IPS-20b (cell line): ENCODE measurements around the gene MARK3.
"Not testable (repeated sequence)": the region's sequence is repeated elsewhere in the genome, so short reads cannot be mapped to it uniquely, and the experiment has no call there.

ENCODE experiments used
- H3K27ac ChIP-seq: one replicate; pipeline ENCODE4 v1.5.1; 2013; ENCODE audit warnings: low read length
- H3K27me3 ChIP-seq: 2 replicates; pipeline ENCODE4 v1.6.1; 2013; ENCODE audit warnings: mild to moderate bottlenecking, low read length, inconsistent platforms; ENCODE audit not compliant: insufficient read depth
- H3K36me3 ChIP-seq: 2 replicates; pipeline ENCODE4 v1.6.1; 2013; ENCODE audit warnings: low read depth, mild to moderate bottlenecking, inconsistent platforms, low read length, moderate library complexity; ENCODE audit not compliant: insufficient read depth
- H3K4me1 ChIP-seq: 2 replicates; pipeline ENCODE4 v1.6.1; 2013; ENCODE audit warnings: mild to moderate bottlenecking, control low read depth, inconsistent platforms, low read length, moderate library complexity; ENCODE audit not compliant: insufficient read depth
- H3K4me3 ChIP-seq: 2 replicates; pipeline ENCODE4 v1.5.1; 2013; ENCODE audit warnings: mild to moderate bottlenecking, low read length, inconsistent platforms
- H3K9ac ChIP-seq: 2 replicates; pipeline ENCODE4 v1.6.1; 2013; ENCODE audit warnings: low read depth, mild to moderate bottlenecking, inconsistent platforms, low read length, moderate library complexity
- H3K9me3 ChIP-seq: 2 replicates; pipeline ENCODE4 v1.6.1; 2013; ENCODE audit warnings: mild to moderate bottlenecking, low read depth, low read length, inconsistent platforms; ENCODE audit not compliant: insufficient read depth

Gene MARK3

DNA sequence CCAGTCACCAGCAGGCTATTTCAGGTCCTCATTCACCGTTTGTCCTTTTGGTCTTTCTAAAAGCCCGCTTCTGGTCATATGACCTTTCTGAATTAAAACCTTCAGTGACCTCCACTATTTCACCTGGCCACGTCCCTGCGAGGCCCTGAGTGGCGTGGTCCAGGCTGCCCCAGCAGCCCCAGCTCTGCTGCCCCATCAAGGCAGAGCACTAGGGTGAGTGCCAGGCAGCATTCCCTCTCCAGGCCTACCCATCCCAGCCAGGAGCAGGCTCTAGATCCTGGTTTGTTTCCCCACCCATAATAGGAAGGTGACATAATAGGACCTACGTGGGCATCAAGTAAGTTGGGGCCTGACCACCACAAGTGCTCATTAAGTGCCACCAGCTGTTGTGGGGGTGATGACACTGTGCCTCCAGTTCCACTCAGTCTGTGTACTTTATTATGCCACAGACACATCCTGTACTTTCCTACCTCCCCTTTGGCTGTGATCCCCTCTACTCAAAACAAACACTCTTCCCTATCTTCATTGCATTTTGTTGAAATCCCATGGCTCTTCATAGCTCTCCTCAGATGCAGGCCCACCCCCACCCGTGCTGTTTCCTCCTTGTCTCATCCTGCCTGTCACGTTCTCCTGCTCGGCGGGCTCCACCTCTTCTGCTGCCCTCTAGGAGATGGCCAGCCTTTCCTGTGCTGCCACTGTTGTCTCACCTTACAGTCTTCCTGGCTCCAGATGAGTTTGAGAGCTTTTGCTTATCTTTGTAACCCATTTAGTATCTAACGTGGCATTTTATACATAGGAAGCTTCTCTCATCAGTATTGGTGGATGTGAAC is 116.0 kb downstream of the MARK3 start:
- H3K36me3 ChIP-seq: peaks cover 67% of the 10 kb centered on the region
- no peak overlapping the region for H3K9ac ChIP-seq
- no peaks in the 10 kb centered on the region for H3K27me3 ChIP-seq
- no peaks in the 10 kb centered on the region for H3K9me3 ChIP-seq
- no peaks in the 10 kb centered on the region for H3K4me1 ChIP-seq
- H3K4me3 ChIP-seq: no peak overlapping the region
- H3K27ac ChIP-seq: no peak overlapping the region

DNA sequence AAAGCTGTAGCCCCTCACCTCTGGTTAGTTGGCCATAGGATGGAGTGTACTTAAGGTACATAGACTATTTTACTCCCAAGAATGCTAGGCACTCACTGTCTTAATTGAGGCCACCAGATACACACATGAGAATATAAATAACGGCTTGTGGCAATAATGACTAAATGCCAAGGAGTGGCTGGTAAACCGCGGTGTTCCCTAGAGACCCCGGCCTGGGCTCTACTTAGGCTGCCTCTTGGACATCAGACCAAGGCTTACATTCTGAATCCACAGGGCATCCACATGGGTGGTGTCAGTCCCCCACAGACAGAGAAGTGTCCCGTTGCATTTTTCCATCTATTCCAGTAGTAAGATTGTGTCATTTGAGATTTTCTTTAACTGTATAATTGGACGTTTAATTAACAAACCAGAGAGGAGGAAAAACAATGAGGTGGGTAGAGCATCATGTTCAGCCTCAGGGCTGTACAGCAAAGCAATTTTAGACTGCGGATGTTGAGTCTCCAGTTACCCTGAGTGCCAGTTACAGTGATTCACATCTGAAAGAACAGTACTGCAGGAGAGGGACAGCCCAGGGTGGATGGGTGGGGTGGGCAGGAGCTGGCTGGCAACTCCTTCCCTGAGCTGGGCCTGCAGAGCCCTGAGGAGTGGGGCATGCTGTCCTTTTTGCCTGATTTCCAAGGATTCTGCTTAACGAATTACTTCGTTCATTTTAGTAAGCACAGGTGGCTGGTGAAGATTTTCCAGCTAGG is 116.9 kb downstream of the MARK3 start:
- no peak overlapping the region for H3K9ac ChIP-seq
- H3K4me1 ChIP-seq: no peaks in the 10 kb centered on the region
- peaks cover 66% of the 10 kb centered on the region for H3K36me3 ChIP-seq
- H3K4me3 ChIP-seq: no peak overlapping the region
- H3K9me3 ChIP-seq: no peaks in the 10 kb centered on the region
- no peaks in the 10 kb centered on the region for H3K27me3 ChIP-seq
- no peak overlapping the region for H3K27ac ChIP-seq

- Histone ChIP-seq H3K4me3 (no peak overlapping the region), H3K27me3 (no peaks in the 10 kb centered on the region), H3K9me3 (no peaks in the 10 kb centered on the region), H3K4me1 (no peaks in the 10 kb centered on the region), H3K9ac (no peak overlapping the region), H3K36me3 (peaks cover 61% of the 10 kb centered on the region), H3K27ac (no peak overlapping the region)
Measured at GRCh38 chr14:103502877-103503276, 117.7 kb downstream of the MARK3 start.

DNA sequence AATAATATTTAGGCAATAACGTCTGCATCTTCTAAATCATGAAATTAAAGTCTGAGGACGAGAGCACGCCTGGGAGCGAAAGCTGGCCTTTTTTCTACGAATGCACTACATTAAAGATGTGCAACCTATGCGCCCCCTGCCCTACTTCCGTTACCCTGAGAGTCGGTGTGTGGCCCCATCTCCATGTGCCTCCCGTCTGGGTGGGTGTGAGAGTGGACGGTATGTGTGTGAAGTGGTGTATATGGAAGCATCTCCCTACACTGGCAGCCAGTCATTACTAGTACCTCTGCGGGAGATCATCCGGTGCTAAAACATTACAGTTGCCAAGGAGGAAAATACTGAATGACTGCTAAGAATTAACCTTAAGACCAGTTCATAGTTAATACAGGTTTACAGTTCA is 118.1 kb downstream of the MARK3 start:
- no peaks in the 10 kb centered on the region for H3K9me3 ChIP-seq
- H3K4me3 ChIP-seq: no peak overlapping the region
- H3K27ac ChIP-seq: no peak overlapping the region
- H3K9ac ChIP-seq: no peak overlapping the region
- H3K27me3 ChIP-seq: no peaks in the 10 kb centered on the region
- H3K4me1 ChIP-seq: no peaks in the 10 kb centered on the region
- peaks cover 62% of the 10 kb centered on the region for H3K36me3 ChIP-seq

- Histone ChIP-seq H3K9ac (no peak overlapping the region), H3K36me3 (peaks cover 64% of the 10 kb centered on the region), H3K27me3 (no peaks in the 10 kb centered on the region), H3K27ac (no peak overlapping the region), H3K9me3 (no peaks in the 10 kb centered on the region), H3K4me3 (no peak overlapping the region), H3K4me1 (no peaks in the 10 kb centered on the region)
Measured at GRCh38 chr14:103504991-103505565, 119.9 kb downstream of the MARK3 start.

GRCh38 chr14:103507751-103508150 is 122.5 kb downstream of the MARK3 start:
- Histone ChIP-seq H3K4me3 (no peak overlapping the region), H3K36me3 (peaks cover 56% of the 10 kb centered on the region), H3K9me3 (no peaks in the 10 kb centered on the region), H3K27ac (no peak overlapping the region), H3K4me1 (no peaks in the 10 kb centered on the region), H3K9ac (no peak overlapping the region), H3K27me3 (no peaks in the 10 kb centered on the region)

GRCh38 chr14:103508521-103509329 is 123.5 kb downstream of the MARK3 start:
- Histone ChIP-seq H3K36me3 (peaks cover 46% of the 10 kb centered on the region), H3K9me3 (no peaks in the 10 kb centered on the region), H3K27me3 (no peaks in the 10 kb centered on the region), H3K9ac (no peak overlapping the region), H3K4me1 (no peaks in the 10 kb centered on the region), H3K27ac (no peak overlapping the region), H3K4me3 (no peak overlapping the region)

GRCh38 chr14:103509864-103510723 is 124.9 kb downstream of the MARK3 start:
- H3K27me3 ChIP-seq: no peaks in the 10 kb centered on the region
- H3K36me3 ChIP-seq: peaks cover 35% of the 10 kb centered on the region
- H3K4me3 ChIP-seq: no peak overlapping the region
- H3K4me1 ChIP-seq: no peaks in the 10 kb centered on the region
- no peak overlapping the region for H3K27ac ChIP-seq
- H3K9ac ChIP-seq: no peak overlapping the region
- H3K9me3 ChIP-seq: no peaks in the 10 kb centered on the region

DNA sequence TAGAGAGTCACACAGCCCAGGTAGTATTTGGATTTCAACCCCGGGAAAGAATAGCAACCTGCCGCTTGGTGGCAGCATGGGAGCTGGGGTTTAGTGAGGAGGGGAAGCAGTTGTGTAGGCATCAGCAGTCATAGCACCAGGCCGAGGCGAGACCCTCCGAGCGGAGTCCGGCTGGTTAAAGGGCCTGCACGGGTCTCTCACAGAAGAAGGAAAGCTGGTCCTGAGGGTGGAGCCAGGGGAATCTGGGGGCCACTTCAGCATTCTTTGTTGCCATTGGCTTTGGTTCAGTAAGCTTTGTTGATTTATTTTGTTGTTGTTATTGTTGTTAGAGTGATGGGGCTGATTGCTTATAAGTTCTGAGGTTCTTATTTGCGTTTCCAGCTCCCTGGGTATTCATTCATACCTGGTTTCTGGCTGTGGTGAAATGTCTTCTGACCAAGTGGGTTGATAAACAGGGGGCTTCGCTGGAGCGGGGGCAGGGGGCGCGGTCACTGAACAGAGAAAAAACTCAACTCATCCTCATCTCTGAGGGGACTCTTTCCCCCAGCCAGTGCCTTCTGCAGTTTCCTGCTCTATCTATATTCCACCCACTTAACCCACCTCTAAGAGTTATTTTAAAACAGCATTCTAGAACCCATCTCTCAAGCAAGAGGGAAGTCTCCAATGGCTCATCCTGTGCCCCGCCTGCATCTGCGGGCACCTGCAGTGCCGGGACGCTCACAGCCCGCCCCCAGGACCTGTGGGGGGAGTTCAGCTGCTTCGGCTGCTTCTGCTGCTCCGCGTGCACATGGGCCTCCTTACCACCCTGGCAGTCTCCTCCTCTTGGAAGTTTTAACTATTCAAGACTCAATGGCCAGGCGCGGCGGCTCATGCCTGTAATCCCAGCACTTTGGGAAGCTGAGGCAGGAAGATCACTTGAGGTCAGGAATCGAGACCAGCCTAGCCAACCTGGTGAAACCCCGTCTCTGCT is 125.8 kb downstream of the MARK3 start:
- Histone ChIP-seq H3K9me3 (no peaks in the 10 kb centered on the region), H3K4me3 (no peak overlapping the region), H3K9ac (no peak overlapping the region), H3K4me1 (no peaks in the 10 kb centered on the region), H3K27ac (no peak overlapping the region), H3K36me3 (peaks cover 29% of the 10 kb centered on the region; the same call in 1 of the 2 replicates), H3K27me3 (no peaks in the 10 kb centered on the region)

DNA sequence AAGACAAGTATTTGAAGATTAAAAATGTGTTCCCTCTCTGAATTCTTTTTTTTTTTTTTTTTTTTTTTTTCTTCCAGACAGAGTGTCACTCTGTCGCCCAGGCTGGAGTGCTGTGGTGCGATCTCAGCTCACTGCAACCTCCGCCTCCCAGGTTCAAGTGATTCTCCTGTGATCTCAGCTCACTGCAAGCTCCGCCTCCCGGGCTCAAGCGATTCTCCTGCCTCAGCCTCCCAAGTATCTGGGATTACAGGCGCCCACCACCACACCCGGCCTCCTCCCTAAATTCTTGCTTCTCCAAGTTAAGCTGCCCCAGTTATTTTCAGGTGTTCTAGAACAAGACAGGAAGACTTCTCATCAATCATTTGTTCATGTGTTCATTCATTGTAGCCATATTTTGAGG is 127.0 kb downstream of the MARK3 start:
- H3K27ac ChIP-seq: not testable (repeated sequence)

More for the DNA sequence above, 127.0 kb downstream of the MARK3 start:
- not testable (repeated sequence) for H3K27me3 ChIP-seq, H3K4me3 ChIP-seq, H3K9me3 ChIP-seq, H3K9ac ChIP-seq, H3K4me1 ChIP-seq
- H3K36me3 ChIP-seq: peaks cover 29% of the 10 kb centered on the region; the same call in 1 of the 2 replicates
